ENCODE results near the gene GAS2L1. TPM values are rescaled to one million over a fixed set of nuclear protein-coding genes. Genes with fewer than 3 reads are reported as not detected.

GAS2L1 gene
- total RNA-seq, 1 experiment from 2014 or later, result 68.8 TPM

DNA sequence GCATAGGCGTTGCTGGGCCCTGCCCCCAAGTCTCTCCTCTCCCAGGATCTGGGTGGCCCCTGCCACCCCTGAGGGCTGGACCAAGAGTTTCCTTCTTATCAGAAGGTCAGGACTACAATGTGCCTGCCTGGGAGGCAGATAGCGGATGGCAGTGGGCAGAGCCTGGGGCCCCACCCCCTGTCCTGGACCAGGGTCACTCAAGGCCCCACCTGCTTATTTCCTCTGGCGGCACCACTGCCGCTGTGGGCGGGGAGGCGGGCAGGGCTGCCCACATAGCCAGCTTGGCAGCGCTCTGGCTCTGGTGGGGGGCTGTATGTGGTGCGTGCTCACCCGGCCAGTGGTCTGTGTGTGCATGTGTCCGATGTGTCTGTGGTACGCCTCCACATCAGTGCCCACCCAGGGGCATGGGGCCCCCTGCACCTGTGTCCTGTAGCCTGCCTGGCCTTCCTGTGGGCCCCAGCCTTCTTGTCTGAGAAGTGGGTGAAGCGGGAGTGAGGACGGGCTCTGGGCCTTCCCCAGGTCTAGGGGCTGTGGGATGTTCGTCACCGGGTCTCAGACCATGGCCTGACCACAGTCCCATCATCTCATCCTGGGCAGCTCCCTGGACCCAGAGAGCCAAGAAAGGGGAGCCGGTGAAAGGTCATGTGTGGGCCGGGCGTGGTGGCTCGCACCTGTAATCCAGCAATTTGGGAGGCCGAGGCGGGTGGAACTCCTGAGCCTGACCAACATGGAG is 3.0 kb downstream of the GAS2L1 start:
- Histone ChIP-seq H3K27me3 (ENCODE audit: control insufficient read depth, insufficient read depth, low read length) (no peaks in the 10 kb centered on the region), H3K9me3 (ENCODE audit: control insufficient read depth, insufficient read depth, low read depth, low read length) (no peaks in the 10 kb centered on the region), H3K36me3 (ENCODE audit: control insufficient read depth, insufficient read depth, low read length) (no peaks in the 10 kb centered on the region; the same call in 1 of the 2 replicates), H3K27ac (ENCODE audit: low read length) (peak overlapping the region; percentile 71), H3K4me1 (ENCODE audit: control insufficient read depth, insufficient read depth, low read length) (peaks cover 24% of the 10 kb centered on the region), H3K4me3 (ENCODE audit: low read depth in 2 of 2, low read length in 2 of 2) (peak overlapping the region; percentile 66 to 75)
- ATAC-seq, result no peak; the same call in 1 of the 2 replicates
- BruUV-seq (replicated peaks), result no TSS peak
- POLR2A ChIA-PET, result no interaction called here
- CTCF ChIA-PET, result no interaction called here
- no peak for DNase-seq (ENCODE audit: low read depth, low spot score)
- TF ChIP-seq, protein P1, sequence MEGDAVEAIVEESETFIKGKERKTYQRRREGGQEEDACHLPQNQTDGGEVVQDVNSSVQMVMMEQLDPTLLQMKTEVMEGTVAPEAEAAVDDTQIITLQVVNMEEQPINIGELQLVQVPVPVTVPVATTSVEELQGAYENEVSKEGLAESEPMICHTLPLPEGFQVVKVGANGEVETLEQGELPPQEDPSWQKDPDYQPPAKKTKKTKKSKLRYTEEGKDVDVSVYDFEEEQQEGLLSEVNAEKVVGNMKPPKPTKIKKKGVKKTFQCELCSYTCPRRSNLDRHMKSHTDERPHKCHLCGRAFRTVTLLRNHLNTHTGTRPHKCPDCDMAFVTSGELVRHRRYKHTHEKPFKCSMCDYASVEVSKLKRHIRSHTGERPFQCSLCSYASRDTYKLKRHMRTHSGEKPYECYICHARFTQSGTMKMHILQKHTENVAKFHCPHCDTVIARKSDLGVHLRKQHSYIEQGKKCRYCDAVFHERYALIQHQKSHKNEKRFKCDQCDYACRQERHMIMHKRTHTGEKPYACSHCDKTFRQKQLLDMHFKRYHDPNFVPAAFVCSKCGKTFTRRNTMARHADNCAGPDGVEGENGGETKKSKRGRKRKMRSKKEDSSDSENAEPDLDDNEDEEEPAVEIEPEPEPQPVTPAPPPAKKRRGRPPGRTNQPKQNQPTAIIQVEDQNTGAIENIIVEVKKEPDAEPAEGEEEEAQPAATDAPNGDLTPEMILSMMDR (IDR thresholded peaks at IDR 0.05), result no peak
- TF ChIP-seq, protein P2, sequence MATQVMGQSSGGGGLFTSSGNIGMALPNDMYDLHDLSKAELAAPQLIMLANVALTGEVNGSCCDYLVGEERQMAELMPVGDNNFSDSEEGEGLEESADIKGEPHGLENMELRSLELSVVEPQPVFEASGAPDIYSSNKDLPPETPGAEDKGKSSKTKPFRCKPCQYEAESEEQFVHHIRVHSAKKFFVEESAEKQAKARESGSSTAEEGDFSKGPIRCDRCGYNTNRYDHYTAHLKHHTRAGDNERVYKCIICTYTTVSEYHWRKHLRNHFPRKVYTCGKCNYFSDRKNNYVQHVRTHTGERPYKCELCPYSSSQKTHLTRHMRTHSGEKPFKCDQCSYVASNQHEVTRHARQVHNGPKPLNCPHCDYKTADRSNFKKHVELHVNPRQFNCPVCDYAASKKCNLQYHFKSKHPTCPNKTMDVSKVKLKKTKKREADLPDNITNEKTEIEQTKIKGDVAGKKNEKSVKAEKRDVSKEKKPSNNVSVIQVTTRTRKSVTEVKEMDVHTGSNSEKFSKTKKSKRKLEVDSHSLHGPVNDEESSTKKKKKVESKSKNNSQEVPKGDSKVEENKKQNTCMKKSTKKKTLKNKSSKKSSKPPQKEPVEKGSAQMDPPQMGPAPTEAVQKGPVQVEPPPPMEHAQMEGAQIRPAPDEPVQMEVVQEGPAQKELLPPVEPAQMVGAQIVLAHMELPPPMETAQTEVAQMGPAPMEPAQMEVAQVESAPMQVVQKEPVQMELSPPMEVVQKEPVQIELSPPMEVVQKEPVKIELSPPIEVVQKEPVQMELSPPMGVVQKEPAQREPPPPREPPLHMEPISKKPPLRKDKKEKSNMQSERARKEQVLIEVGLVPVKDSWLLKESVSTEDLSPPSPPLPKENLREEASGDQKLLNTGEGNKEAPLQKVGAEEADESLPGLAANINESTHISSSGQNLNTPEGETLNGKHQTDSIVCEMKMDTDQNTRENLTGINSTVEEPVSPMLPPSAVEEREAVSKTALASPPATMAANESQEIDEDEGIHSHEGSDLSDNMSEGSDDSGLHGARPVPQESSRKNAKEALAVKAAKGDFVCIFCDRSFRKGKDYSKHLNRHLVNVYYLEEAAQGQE (IDR thresholded peaks at IDR 0.05; ENCODE audit: insufficient read depth in 1 of 2, low read depth in 2 of 2, low read length in 1 of 2), result no peak
- TF ChIP-seq TCF7L2 (IDR thresholded peaks at IDR 0.05; ENCODE audit: low read depth, low read length), result no peak
- no peak for TF ChIP-seq POLR2AphosphoS5 (IDR thresholded peaks at IDR 0.05; ENCODE audit: low read depth, low read length)
- TF ChIP-seq SIN3A (IDR thresholded peaks at IDR 0.05; ENCODE audit: borderline replicate concordance, insufficient read depth, low read depth, low read length), result no peak
- intact Hi-C loops (cut with micrococcal nuclease; ENCODE audit: unreplicated experiment), result no loop called here
- in situ Hi-C loops (cut with HindIII; ENCODE audit: low pct_unique_long_range_greater_than_20kb, low sequenced_read_pairs), result no loop called here

DNA sequence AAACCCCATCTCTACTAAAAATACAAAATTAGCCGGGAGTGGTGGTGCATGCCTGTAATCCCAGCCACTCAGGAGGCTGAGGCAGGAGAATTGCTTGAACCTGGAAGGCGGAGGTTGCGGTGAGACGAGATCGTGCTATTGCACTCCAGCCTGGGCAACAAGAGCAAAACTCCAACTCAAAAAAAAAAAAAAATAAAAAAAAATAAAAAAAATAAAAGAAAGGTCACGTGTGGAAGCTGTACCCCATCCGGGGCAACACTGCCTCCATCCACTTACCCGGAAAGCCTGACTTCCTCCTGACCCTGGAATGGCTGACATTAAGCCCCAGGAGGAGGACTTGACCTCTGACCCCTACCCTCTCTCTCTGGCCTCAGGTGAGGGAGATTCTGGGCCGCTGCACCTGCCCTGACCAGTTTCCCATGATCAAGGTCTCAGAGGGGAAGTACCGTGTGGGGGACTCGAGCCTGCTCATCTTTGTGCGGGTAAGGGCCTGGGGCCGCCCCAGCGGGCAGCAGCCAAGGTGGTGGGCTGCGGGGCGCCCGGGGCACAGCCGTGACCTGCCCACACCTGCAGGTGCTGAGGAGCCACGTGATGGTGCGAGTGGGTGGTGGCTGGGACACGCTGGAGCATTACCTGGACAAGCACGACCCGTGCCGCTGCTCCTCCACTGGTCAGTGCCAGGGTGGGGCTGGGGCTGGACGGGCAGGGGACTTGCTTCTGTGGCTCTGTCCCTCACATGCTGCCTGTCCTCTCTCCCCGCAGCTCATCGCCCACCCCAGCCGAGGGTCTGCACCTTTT is 3.8 kb downstream of the GAS2L1 start:
- ChIA-PET CTCF (interaction anchor here (0.6 kb wide), 1 partner anchor 940 kb away, joined by 4 read pairs; no protein-coding TSS in a partner anchor), POLR2A (no interaction called here)
- BruUV-seq (replicated peaks), result TSS peak; percentile 75
- intact Hi-C loops (cut with micrococcal nuclease; ENCODE audit: unreplicated experiment), result no loop called here
- Histone ChIP-seq H3K27ac (ENCODE audit: low read length) (no peak overlapping the region), H3K4me3 (ENCODE audit: low read depth in 2 of 2, low read length in 2 of 2) (no peak overlapping the region), H3K9me3 (ENCODE audit: control insufficient read depth, insufficient read depth, low read depth, low read length) (no peaks in the 10 kb centered on the region), H3K4me1 (ENCODE audit: control insufficient read depth, insufficient read depth, low read length) (peaks cover 24% of the 10 kb centered on the region), H3K36me3 (ENCODE audit: control insufficient read depth, insufficient read depth, low read length) (no peaks in the 10 kb centered on the region; the same call in 1 of the 2 replicates), H3K27me3 (ENCODE audit: control insufficient read depth, insufficient read depth, low read length) (no peaks in the 10 kb centered on the region)
- TF ChIP-seq POLR2AphosphoS5 (IDR thresholded peaks at IDR 0.05; ENCODE audit: low read depth, low read length) (no peak), SIN3A (IDR thresholded peaks at IDR 0.05; ENCODE audit: borderline replicate concordance, insufficient read depth, low read depth, low read length) (no peak)
- TF ChIP-seq, protein P1 (IDR thresholded peaks at IDR 0.05), result no peak
- DNase-seq (ENCODE audit: low read depth, low spot score) (no peak), ATAC-seq (no peak)
- in situ Hi-C loops (cut with HindIII; ENCODE audit: low pct_unique_long_range_greater_than_20kb, low sequenced_read_pairs), result no loop called here
